ENCODE data around the gene UVRAG. TPM values are rescaled to one million over a fixed set of nuclear protein-coding genes. Genes with fewer than 3 reads are reported as not detected.

UVRAG gene
- total RNA-seq, 1 experiment from 2014 or later, result 29.5 TPM

- in situ Hi-C loops (cut with HindIII; ENCODE audit: low pct_unique_long_range_greater_than_20kb, low sequenced_read_pairs), result no loop called here
- H3K27me3 ChIP-seq (ENCODE audit: control insufficient read depth, insufficient read depth, low read length), result no peaks in the 10 kb centered on the region; the same call in 1 of the 2 replicates
These were observed 352.6 kb downstream of the UVRAG start for GRCh38 chr11:76167590-76167989.

GRCh38 chr11:76169473-76169896, 354.5 kb downstream of the UVRAG start:
- TF ChIP-seq POLR2AphosphoS5 (IDR thresholded peaks at IDR 0.05; ENCODE audit: low read depth, low read length), result no peak
- TF ChIP-seq REST (IDR thresholded peaks at IDR 0.05; ENCODE audit: insufficient read depth in 1 of 2, low read depth in 2 of 2, low read length in 1 of 2), result no peak
- TF ChIP-seq TCF7L2 (IDR thresholded peaks at IDR 0.05; ENCODE audit: low read depth, low read length), result no peak
- no peak for TF ChIP-seq CTCF (IDR thresholded peaks at IDR 0.05)
- CTCF ChIA-PET, result no interaction called here
- in situ Hi-C loops (cut with HindIII; ENCODE audit: low pct_unique_long_range_greater_than_20kb, low sequenced_read_pairs), result no loop called here

More at GRCh38 chr11:76167590-76167989, 352.6 kb downstream of the UVRAG start:
- ATAC-seq (no peak), DNase-seq (ENCODE audit: low read depth, low spot score) (no peak)
- Histone ChIP-seq H3K4me3 (ENCODE audit: low read depth in 2 of 2, low read length in 2 of 2) (no peak overlapping the region), H3K27ac (ENCODE audit: low read length) (no peak overlapping the region), H3K36me3 (ENCODE audit: control insufficient read depth, insufficient read depth, low read length) (no peaks in the 10 kb centered on the region), H3K9me3 (ENCODE audit: control insufficient read depth, insufficient read depth, low read depth, low read length) (no peaks in the 10 kb centered on the region), H3K4me1 (ENCODE audit: control insufficient read depth, insufficient read depth, low read length) (no peaks in the 10 kb centered on the region)
- TF ChIP-seq REST (IDR thresholded peaks at IDR 0.05; ENCODE audit: insufficient read depth in 1 of 2, low read depth in 2 of 2, low read length in 1 of 2) (no peak), POLR2AphosphoS5 (IDR thresholded peaks at IDR 0.05; ENCODE audit: low read depth, low read length) (no peak), SIN3A (IDR thresholded peaks at IDR 0.05; ENCODE audit: borderline replicate concordance, insufficient read depth, low read depth, low read length) (no peak), TCF7L2 (IDR thresholded peaks at IDR 0.05; ENCODE audit: low read depth, low read length) (no peak), CTCF (IDR thresholded peaks at IDR 0.05) (no peak)
- intact Hi-C loops (cut with micrococcal nuclease; ENCODE audit: unreplicated experiment), result no loop called here
- ChIA-PET CTCF (no interaction called here), POLR2A (no interaction called here)
- no TSS peak for BruUV-seq (replicated peaks)

More at GRCh38 chr11:76169473-76169896, 354.5 kb downstream of the UVRAG start:
- H3K36me3 ChIP-seq (ENCODE audit: control insufficient read depth, insufficient read depth, low read length), result no peaks in the 10 kb centered on the region
- no peak overlapping the region for H3K4me3 ChIP-seq (ENCODE audit: low read depth in 2 of 2, low read length in 2 of 2)
- H3K27me3 ChIP-seq (ENCODE audit: control insufficient read depth, insufficient read depth, low read length), result no peaks in the 10 kb centered on the region; the same call in 1 of the 2 replicates
- H3K27ac ChIP-seq (ENCODE audit: low read length), result no peak overlapping the region
- no peak for ATAC-seq
- DNase-seq (ENCODE audit: low read depth, low spot score), result no peak
- intact Hi-C loops (cut with micrococcal nuclease; ENCODE audit: unreplicated experiment), result no loop called here
- no TSS peak for BruUV-seq (replicated peaks)
- H3K4me1 ChIP-seq (ENCODE audit: control insufficient read depth, insufficient read depth, low read length), result no peaks in the 10 kb centered on the region
- POLR2A ChIA-PET, result no interaction called here
- no peaks in the 10 kb centered on the region for H3K9me3 ChIP-seq (ENCODE audit: control insufficient read depth, insufficient read depth, low read depth, low read length)

All from Panc1 (cell line).